ENCODE data around the gene ALAD.

ALAD gene

GRCh38 chr9:113376634-113377567 lies 24.2 kb downstream of the ALAD start, which contains the start of gene HDHD3:
HDHD3 (minus strand) TSS chr9:113376986; CDS start chr9:113374354, 2,632 bp downstream.
- peak within 1 kb of the TSS; percentile 84 for H3K4me3 ChIP-seq (ENCODE audit: low read depth, low read length)
- TF ChIP-seq CTCF (IDR thresholded peaks at IDR 0.05; ENCODE audit: insufficient read depth, low read depth, low read length, missing control alignments), result no peak
- DNase-seq (ENCODE audit: low read depth), result peak; percentile 91

GRCh38 chr9:113375057-113376023 lies 25.7 kb downstream of the ALAD start:
- DNase-seq (ENCODE audit: low read depth), result no peak
- no peak for TF ChIP-seq CTCF (IDR thresholded peaks at IDR 0.05; ENCODE audit: insufficient read depth, low read depth, low read length, missing control alignments)
- peak overlapping the region; percentile 84 for H3K4me3 ChIP-seq (ENCODE audit: low read depth, low read length)

- TF ChIP-seq CTCF (IDR thresholded peaks at IDR 0.05; ENCODE audit: insufficient read depth, low read depth, low read length, missing control alignments), result no peak
- no peak for DNase-seq (ENCODE audit: low read depth)
- H3K4me3 ChIP-seq (ENCODE audit: low read depth, low read length), result no peak overlapping the region
Observed at GRCh38 chr9:113373676-113374392, 27.2 kb downstream of the ALAD start.

- TF ChIP-seq CTCF (IDR thresholded peaks at IDR 0.05; ENCODE audit: insufficient read depth, low read depth, low read length, missing control alignments), result no peak
- no peak for DNase-seq (ENCODE audit: low read depth)
Observed at GRCh38 chr9:113373256-113373655, 27.8 kb downstream of the ALAD start.

GRCh38 chr9:113372059-113372458 lies 29.0 kb downstream of the ALAD start:
- TF ChIP-seq CTCF (IDR thresholded peaks at IDR 0.05; ENCODE audit: insufficient read depth, low read depth, low read length, missing control alignments), result no peak
- DNase-seq (ENCODE audit: low read depth), result no peak

More at GRCh38 chr9:113373256-113373655, 27.8 kb downstream of the ALAD start:
- H3K4me3 ChIP-seq (ENCODE audit: low read depth, low read length), result no peak overlapping the region

GRCh38 chr9:113370806-113371325 lies 30.2 kb downstream of the ALAD start:
- TF ChIP-seq CTCF (IDR thresholded peaks at IDR 0.05; ENCODE audit: insufficient read depth, low read depth, low read length, missing control alignments), result no peak
- no peak for DNase-seq (ENCODE audit: low read depth)
- H3K4me3 ChIP-seq (ENCODE audit: low read depth, low read length), result no peak overlapping the region

More at GRCh38 chr9:113372059-113372458, 29.0 kb downstream of the ALAD start:
- H3K4me3 ChIP-seq (ENCODE audit: low read depth, low read length), result no peak overlapping the region
